GM23248 (cell line): Measurements from ENCODE around the gene SURF6. TPM values are rescaled to one million over a fixed set of nuclear protein-coding genes. Genes with fewer than 3 reads are reported as not detected.

Experiments used
- DNase-seq: peaks from one replicate; pipeline ENCODE4 v3.0.0-alpha.2; 2015
- H2AFZ ChIP-seq: fragments of 200-600 bp; sonication (generic); 2 replicates; pipeline ENCODE4 v1.6.1; 2016; ENCODE audit warnings: antibody characterized with exemption
- H3F3A ChIP-seq: fragments of 200-600 bp; sonication (generic); 2 replicates; pipeline ENCODE4 v1.6.1; 2016; ENCODE audit warnings: mild to moderate bottlenecking, antibody characterized with exemption, mixed run types; ENCODE audit not compliant: insufficient read depth
- H3K27ac ChIP-seq: fragments of 200-600 bp; sonication (generic); 2 replicates; pipeline ENCODE4 v1.5.1; 2016; ENCODE audit warnings: mild to moderate bottlenecking
- H3K27me3 ChIP-seq: fragments of 200-600 bp; sonication (generic); replicated peaks from 2 replicates; pipeline ENCODE4 v1.6.1; 2016; ENCODE audit warnings: mild to moderate bottlenecking; ENCODE audit not compliant: insufficient read depth
- H3K36me3 ChIP-seq: fragments of 200-600 bp; sonication (generic); 2 replicates; pipeline ENCODE4 v1.6.1; 2016; ENCODE audit warnings: low read depth, mild to moderate bottlenecking
- H3K4me1 ChIP-seq: fragments of 200-600 bp; sonication (generic); 2 replicates; pipeline ENCODE4 v1.6.1; 2016; ENCODE audit warnings: mild to moderate bottlenecking; ENCODE audit not compliant: insufficient read depth
- H3K4me2 ChIP-seq: fragments of 200-600 bp; sonication (generic); one replicate; pipeline ENCODE4 v1.6.1; 2016; ENCODE audit warnings: mild to moderate bottlenecking; ENCODE audit not compliant: unreplicated experiment
- H3K4me3 ChIP-seq: fragments of 200-600 bp; sonication (generic); 2 replicates; pipeline ENCODE4 v1.5.1; 2016; ENCODE audit warnings: mild to moderate bottlenecking
- H3K79me2 ChIP-seq: fragments of 200-600 bp; sonication (generic); 2 replicates; pipeline ENCODE4 v1.6.1; 2016; ENCODE audit warnings: mild to moderate bottlenecking; ENCODE audit not compliant: insufficient read depth
- H3K9ac ChIP-seq: fragments of 200-600 bp; sonication (generic); 2 replicates; pipeline ENCODE4 v1.6.1; 2016; ENCODE audit warnings: mild to moderate bottlenecking
- H3K9me2 ChIP-seq: fragments of 200-600 bp; sonication (generic); 2 replicates; pipeline ENCODE4 v1.6.1; 2016; ENCODE audit warnings: mixed run types, mild to moderate bottlenecking, moderate library complexity; ENCODE audit not compliant: insufficient read depth
- H3K9me3 ChIP-seq: fragments of 200-600 bp; sonication (generic); one replicate; pipeline ENCODE4 v1.6.1; 2017; ENCODE audit warnings: low read depth
- H4K20me1 ChIP-seq: fragments of 200-600 bp; sonication (generic); 2 replicates; pipeline ENCODE4 v1.6.0; 2016; ENCODE audit not compliant: insufficient read depth
- EZH2 ChIP-seq: fragments of 200-600 bp; sonication (generic); IDR thresholded peaks from 2 replicates; pipeline ENCODE4 v1.6.1; 2018; ENCODE audit warnings: antibody characterized with exemption, mild to moderate bottlenecking; ENCODE audit not compliant: insufficient read depth, poor library complexity, severe bottlenecking
- EZH2phosphoT487 ChIP-seq: fragments of 200-600 bp; sonication (generic); IDR thresholded peaks from 2 replicates; pipeline ENCODE4 v1.6.1; 2018; ENCODE audit warnings: antibody characterized with exemption, moderate library complexity, mild to moderate bottlenecking, low read depth; ENCODE audit not compliant: insufficient read depth
- WGBS, 2 experiments: methylation state at CpG; one replicate each; pipeline ENCODE4 v1.1.6; 2015 to 2017; ENCODE audit warnings: low lambda C conversion rate in 2 of 2, low coverage in 1 of 2; ENCODE audit errors: missing lambda C conversion rate in 2 of 2; 5-methylcytosine and 5-hydroxymethylcytosine counted together
- in situ Hi-C: fragments of 300-500 bp; cut with MboI; formaldehyde crosslinking; loops from 2 replicates; pipeline ENCODE4 v1.15.0; 2020
- polyA plus RNA-seq: library from polyadenylated mRNA; unstranded; fragments of >200 nt; fragmentation: Nextera tagmentation; extraction: Ambion mirVana; gene quantifications from 2 replicates; pipeline ENCODE4 v1.2.1, GENCODE V29; 2016
- total RNA-seq: library from RNA; depleted of rRNA; stranded (reverse); fragments of >200 nt; shearing (Covaris generic); gene quantifications from 2 replicates; pipeline ENCODE4 v1.2.3, GENCODE V29; 2014

The SURF6 gene
- total and polyA plus RNA-seq, 2 experiments from 2014 or later: 10.8 to 13.4 TPM

GRCh38 chr9:133347515-133347984 lies 11.6 kb upstream of the SURF6 start:
- peak; percentile 73 for DNase-seq

GRCh38 chr9:133346021-133346785 lies 10.2 kb upstream of the SURF6 start:
- H2AFZ ChIP-seq: no peak overlapping the region
- no peaks in the 10 kb centered on the region for H3K27me3 ChIP-seq
- peaks cover 27% of the 10 kb centered on the region for H3F3A ChIP-seq
- peaks cover 16% of the 10 kb centered on the region for H3K4me1 ChIP-seq
- H3K4me2 ChIP-seq: peak overlapping the region; percentile 95
- 37 to 44% methylated on average over 15 of the region's 15 CpGs for WGBS, 2 experiments
- in situ Hi-C loops: no loop called here
- H3K9ac ChIP-seq: peak overlapping the region; percentile 99
- peak overlapping the region; percentile 98 for H3K4me3 ChIP-seq
- no peak for DNase-seq
- no peak for TF ChIP-seq EZH2phosphoT487
- TF ChIP-seq EZH2: no peak
- H3K79me2 ChIP-seq: peaks cover 63% of the 10 kb centered on the region
- peak overlapping the region; percentile 94; the same call in 1 of the 2 replicates for H3K27ac ChIP-seq
- peaks cover 25% of the 10 kb centered on the region for H3K36me3 ChIP-seq
- no peaks in the 10 kb centered on the region for H3K9me3 ChIP-seq
- H4K20me1 ChIP-seq: no peaks in the 10 kb centered on the region
- H3K9me2 ChIP-seq: no peaks in the 10 kb centered on the region

More at GRCh38 chr9:133347515-133347984, 11.6 kb upstream of the SURF6 start:
- peaks cover 37% of the 10 kb centered on the region for H3K36me3 ChIP-seq
- H3K4me1 ChIP-seq: peaks cover 16% of the 10 kb centered on the region
- in situ Hi-C loops: no loop called here
- peaks cover 63% of the 10 kb centered on the region for H3K79me2 ChIP-seq
- peak overlapping the region; percentile 95 for H3K4me2 ChIP-seq
- H3K9ac ChIP-seq: peak overlapping the region; percentile 99
- peaks cover 40% of the 10 kb centered on the region for H3F3A ChIP-seq
- H3K27me3 ChIP-seq: no peaks in the 10 kb centered on the region
- H4K20me1 ChIP-seq: no peaks in the 10 kb centered on the region
- TF ChIP-seq EZH2 (no peak), EZH2phosphoT487 (no peak)
- H3K4me3 ChIP-seq: peak overlapping the region; percentile 98
- H3K9me3 ChIP-seq: no peaks in the 10 kb centered on the region
- WGBS, 2 experiments: 0% methylated on average over 27 to 36 of the region's 41 CpGs
- H3K9me2 ChIP-seq: no peaks in the 10 kb centered on the region
- H2AFZ ChIP-seq: peak overlapping the region; percentile 67
- H3K27ac ChIP-seq: peak overlapping the region; percentile 94

DNA sequence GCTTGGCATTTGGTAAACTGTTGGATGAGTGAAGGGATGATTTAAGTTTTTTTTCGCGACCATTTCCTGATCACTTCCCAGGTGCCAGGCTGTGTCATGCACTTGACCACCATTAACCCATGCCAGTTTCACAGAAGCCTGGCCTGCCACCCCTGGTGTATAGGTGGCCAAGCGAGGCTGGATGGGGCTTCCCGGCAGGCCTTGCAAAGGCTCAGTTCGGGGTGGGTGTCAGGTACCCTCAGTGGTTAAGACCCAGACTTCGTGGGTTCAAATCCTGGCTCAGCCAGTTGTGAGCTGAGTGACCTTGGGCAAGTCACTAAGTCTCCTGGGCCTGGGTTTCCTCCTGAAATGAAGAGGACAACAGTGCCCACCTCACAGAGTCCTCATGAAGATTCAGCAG lies 9.6 kb upstream of the SURF6 start:
- peaks cover 16% of the 10 kb centered on the region for H3K4me1 ChIP-seq
- H3K9me2 ChIP-seq: no peaks in the 10 kb centered on the region
- WGBS, 2 experiments: 81 to 87% methylated on average over 6 of the region's 6 CpGs
- DNase-seq: no peak
- H3K4me3 ChIP-seq: no peak overlapping the region
- H3F3A ChIP-seq: peaks cover 21% of the 10 kb centered on the region
- no peaks in the 10 kb centered on the region for H3K27me3 ChIP-seq
- no peak overlapping the region for H3K27ac ChIP-seq
- TF ChIP-seq EZH2: no peak
- no peak for TF ChIP-seq EZH2phosphoT487
- H3K9me3 ChIP-seq: no peaks in the 10 kb centered on the region
- no peaks in the 10 kb centered on the region for H4K20me1 ChIP-seq
- H3K36me3 ChIP-seq: peaks cover 19% of the 10 kb centered on the region
- in situ Hi-C loops: no loop called here
- H3K79me2 ChIP-seq: peaks cover 58% of the 10 kb centered on the region
- no peak overlapping the region for H3K4me2 ChIP-seq
- no peak overlapping the region for H2AFZ ChIP-seq
- H3K9ac ChIP-seq: no peak overlapping the region

DNA sequence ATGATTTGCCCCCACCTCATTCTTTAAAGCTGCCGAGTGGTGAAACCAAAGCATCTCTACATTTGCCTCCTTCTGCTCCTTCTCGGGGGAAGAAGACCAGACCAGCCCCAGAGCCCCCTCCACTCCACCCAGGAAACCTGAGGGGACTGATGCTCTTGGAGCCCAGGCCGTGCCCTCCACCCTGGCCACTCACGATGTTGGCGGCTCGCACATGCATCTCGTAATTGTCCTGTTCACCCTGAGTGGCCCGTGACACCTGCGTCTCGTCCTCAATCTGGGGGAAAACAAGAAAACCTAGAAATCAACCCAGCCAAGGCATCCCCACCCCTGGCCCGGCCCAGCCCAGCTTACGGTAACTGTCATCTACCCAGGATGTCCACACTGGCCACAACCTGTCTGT lies 9.0 kb upstream of the SURF6 start:
- Histone ChIP-seq H3K79me2 (peaks cover 52% of the 10 kb centered on the region), H3K36me3 (peaks cover 14% of the 10 kb centered on the region)
- WGBS, 2 experiments: 93 to 94% methylated on average over 12 of the region's 12 CpGs

More for the DNA sequence above, 9.0 kb upstream of the SURF6 start:
- Histone ChIP-seq H3K27ac (no peak overlapping the region), H3F3A (peaks cover 14% of the 10 kb centered on the region), H3K9ac (no peak overlapping the region), H3K4me3 (no peak overlapping the region), H4K20me1 (no peaks in the 10 kb centered on the region), H3K4me2 (no peak overlapping the region), H3K9me2 (no peaks in the 10 kb centered on the region), H3K9me3 (no peaks in the 10 kb centered on the region), H3K4me1 (peaks cover 13% of the 10 kb centered on the region), H3K27me3 (no peaks in the 10 kb centered on the region), H2AFZ (no peak overlapping the region)
- no peak for TF ChIP-seq EZH2phosphoT487
- TF ChIP-seq EZH2: no peak
- DNase-seq: no peak
- in situ Hi-C loops: no loop called here
